HG02981 (cell line): ENCODE measurements around the gene HDAC4.
"Not testable (repeated sequence)": the region's sequence is repeated elsewhere in the genome, so short reads cannot be mapped to it uniquely, and the experiment has no call there.

Experiments
- ATAC-seq: cut with Tn5 transposase; IDR thresholded peaks from one replicate; pipeline ENCODE4 v1.9.1; 2021; ENCODE audit warnings: mild to moderate bottlenecking, moderate library complexity; ENCODE audit not compliant: unreplicated experiment

Gene HDAC4

DNA sequence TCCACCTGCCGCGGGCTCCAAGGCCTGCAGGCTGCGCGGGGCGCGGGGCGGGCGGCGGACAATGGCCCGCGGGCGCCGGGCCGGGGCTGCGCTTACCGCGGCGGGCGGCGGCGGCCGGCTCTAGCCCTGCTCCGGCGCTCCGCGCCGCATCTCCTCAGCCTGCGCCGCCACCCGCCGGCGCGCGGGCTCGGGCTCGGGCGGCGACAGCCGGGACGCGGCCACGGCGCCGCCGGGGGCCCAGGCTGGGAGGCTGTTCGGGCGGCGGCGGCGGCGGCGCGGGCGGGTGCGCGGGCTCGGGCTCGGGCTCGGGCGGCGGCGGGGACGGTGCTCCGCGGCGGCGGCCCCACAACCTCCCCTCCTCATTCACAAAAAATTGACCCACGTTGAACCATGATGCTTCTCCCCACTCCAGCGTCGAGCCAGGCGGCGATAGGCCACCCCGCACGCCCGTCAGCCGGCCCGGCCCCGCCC lies at the start of gene HDAC4:
Gene HDAC4 (minus strand): TSS at position 425 of the 471 bp plus-strand sequence. CDS start 48,321 bp downstream, outside the sequence.
- peak; percentile 5 for ATAC-seq

GRCh38 chr2:239449468-239449867 lies 48.6 kb upstream of the HDAC4 start:
- ATAC-seq = not testable (repeated sequence)

- no peak for ATAC-seq
Observed at GRCh38 chr2:239445771-239446524, 45.1 kb upstream of the HDAC4 start.

DNA sequence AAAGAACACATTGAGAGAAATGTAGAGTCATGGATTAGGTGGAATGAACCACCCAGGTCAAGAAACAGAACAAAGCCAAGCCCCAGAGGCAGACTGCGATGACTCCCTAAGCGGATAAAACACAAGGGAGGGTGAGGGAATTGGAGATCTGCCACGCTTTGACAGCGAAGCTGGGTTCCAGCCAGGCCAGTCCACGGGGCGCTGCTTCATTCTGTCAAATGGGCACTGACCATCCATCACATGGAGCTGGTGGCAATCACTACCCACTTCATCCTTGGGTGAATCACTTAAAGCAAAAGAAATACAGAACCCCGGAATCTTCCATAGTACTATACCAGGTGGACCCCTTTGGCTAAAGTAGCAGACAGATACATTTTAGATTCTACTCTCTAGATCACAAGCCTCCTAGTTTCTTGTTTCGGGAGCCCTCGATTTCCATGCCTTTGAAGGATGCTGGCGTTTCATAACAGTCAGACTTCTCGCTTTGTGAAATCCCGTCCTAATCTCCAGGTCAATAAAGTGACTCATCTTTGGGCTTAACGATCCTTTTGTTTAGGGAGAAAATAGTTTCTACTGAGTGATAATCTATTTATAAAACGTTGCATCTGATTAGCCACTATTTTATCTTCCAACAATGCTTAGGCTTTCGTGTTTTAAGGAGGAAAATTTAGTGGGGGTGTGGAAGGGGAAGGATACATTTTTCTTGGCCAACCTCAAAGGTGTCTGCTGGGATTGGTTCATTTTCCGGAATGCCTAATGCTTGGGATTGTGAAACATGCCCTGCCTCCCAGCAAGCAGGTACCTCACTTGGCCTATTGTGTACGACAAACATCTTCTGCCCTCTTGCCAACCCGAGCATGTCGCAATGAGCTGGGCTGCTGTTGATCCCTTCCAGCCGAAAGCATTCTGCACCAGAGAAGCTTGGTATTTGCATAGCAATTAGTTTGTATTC lies 44.1 kb upstream of the HDAC4 start:
- ATAC-seq = no peak

GRCh38 chr2:239443666-239444567 lies 43.1 kb upstream of the HDAC4 start:
- no peak for ATAC-seq

- ATAC-seq = no peak
Observed at GRCh38 chr2:239443102-239443620, 42.3 kb upstream of the HDAC4 start.

DNA sequence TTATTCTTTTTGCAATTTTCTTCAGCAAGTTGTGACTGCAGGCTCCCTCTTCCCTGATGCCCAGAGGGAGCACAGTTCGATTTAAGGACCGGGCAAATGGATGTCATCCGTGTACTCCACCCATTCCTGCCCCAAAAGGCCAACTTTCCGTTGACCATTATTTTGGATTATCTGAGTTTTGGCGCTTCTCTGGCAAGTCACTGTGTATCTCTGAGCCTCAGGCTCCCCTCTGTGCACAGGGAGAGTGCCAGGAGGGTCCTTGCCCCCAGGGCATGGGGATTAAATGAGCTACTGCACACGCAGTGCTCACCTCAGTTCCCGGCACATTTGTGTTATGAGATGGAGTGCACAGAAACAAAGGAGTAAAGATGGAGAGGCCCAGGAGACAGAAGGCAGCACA lies 41.4 kb upstream of the HDAC4 start:
- no peak for ATAC-seq

GRCh38 chr2:239441261-239442078 lies 40.6 kb upstream of the HDAC4 start:
- no peak for ATAC-seq

- ATAC-seq = no peak
Observed at GRCh38 chr2:239440511-239440959, 39.7 kb upstream of the HDAC4 start.

GRCh38 chr2:239439754-239440315 lies 39.0 kb upstream of the HDAC4 start:
- no peak for ATAC-seq

DNA sequence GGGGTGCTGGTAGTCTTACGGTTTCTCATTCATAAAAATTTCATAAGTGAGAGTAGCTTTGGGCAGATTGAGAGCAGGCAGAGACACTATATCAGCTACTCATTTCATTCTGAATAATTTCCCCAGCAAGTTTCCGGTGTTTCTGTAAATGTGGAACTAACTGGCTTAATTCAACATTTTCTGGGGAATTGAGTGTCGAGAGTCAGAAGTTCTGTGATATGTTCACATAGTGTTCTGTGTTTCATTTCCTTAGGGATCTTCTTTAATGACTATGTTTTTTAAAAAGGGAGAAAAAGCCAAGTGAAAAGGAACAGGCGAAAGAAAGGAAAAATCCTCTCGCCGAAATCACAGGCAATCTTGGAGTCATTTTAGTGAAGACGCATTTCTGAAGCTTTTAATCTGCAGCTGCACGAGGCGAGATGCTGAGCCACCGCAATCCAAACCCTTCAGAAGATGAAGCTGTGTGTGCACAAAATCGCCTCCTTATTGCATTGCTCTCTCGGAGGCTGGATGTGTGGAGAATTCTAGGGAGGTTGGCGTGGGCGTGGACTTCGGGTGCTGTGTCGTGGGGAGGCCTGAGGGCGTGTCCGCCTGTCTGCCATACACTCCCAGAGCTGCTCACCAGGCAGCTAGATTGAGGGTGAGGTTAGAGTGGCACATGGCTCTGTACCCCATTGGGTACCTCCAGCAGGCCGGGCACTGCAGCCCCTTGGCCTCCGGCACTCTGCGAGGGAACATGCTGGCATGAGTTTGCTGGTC lies 38.4 kb upstream of the HDAC4 start:
- ATAC-seq = no peak

- ATAC-seq = no peak
Observed at GRCh38 chr2:239438368-239438767, 37.5 kb upstream of the HDAC4 start.

- no peak for ATAC-seq
Observed at GRCh38 chr2:239436669-239437335, 36.0 kb upstream of the HDAC4 start.

GRCh38 chr2:239436076-239436475 lies 35.3 kb upstream of the HDAC4 start:
- ATAC-seq = no peak

DNA sequence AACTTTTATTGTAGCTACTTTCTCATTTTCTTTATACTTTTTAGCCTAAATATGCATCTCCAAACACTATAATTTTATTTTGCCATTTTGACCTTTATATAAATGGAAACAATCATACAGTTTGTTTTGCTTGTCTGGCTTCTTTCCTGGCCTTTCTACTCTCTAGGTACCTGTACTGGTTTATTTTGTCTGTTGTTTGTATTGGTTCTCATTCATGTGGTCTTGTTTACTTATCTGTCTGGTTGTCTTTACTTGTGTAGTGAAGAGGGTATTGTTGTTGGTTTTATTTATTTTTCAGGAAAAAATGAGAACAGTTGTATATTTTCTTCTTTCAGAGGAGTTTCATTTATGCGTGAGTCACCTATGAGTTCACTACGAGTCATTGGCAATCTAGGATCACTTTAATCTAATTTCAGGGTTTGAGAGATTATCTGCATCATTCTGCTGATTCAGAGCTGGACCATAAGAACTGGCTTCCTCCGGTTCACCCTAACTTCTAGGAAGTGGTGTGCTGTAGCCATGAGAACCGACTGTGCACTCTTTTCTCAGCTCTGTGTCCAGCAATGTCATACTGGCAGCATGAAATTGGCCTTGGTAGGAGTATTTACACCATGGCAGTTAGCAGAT lies 33.1 kb upstream of the HDAC4 start:
- no peak for ATAC-seq

DNA sequence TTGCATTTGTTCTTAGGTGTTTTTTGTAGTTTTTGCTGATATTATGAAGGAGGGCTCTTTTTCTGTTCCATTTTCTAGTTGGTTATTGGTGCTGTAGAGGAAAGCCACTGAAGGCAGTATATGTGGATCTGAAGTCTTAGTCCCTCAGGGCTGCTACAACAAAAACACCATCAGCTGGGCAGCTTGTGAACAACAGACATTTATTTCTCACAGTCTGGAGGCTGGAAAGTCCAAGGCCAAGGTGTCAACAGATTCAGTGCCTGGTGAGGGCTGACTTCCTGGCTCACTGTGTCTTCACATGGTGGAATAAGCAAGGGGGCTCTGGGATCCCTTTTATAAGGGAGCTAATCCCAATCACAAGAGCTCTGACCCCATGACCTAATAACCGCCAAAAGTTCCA lies 31.4 kb upstream of the HDAC4 start:
- ATAC-seq = no peak

DNA sequence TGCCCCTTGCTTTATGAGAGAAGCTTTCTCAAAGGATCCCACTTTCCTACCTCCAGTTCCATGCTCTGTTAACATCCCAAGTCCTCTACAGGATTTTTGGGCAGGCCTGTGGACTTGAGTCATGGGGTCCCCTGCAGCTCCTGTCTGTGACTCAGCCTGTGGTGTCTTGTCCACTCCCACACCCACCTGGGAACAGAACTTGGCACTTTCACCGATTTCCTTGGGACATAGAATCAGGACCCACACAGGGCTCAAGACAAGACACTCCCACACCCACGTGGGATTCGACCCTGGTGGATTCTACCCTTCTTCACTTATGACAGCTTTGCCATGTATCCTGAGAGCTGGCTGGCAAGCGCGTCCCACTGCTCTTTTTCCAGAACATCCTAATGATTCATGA lies 30.7 kb upstream of the HDAC4 start:
- no peak for ATAC-seq
